ENCODE measurements around the gene ARHGEF2. TPM values are rescaled to one million over a fixed set of nuclear protein-coding genes. Genes with fewer than 3 reads are reported as not detected.

ARHGEF2 gene
- total RNA-seq, 4 donors from 2014 or later: 13.7 to 42.1 (median 20.6) TPM

DNA sequence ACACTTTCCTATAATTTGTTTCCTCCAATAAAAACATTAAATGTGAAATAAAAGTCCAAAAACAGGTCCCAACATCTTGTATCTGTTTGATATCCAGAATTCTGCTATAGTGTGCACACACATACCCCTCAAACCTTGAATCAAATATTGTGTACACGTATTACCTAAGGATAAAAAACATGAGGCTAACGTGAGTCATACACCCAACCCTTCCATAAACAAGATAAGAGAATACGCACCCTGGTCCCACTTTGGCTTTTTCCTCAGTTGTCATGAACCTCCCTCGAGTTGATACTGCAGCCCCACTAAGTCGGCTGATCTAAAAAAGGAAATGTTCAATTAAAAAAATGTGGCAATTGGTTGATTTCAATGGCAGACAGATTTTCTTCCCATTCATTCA is 49.3 kb downstream of the ARHGEF2 start:
- DNase-seq (ENCODE audit: low spot score in 2 of 2): no peak
- Histone ChIP-seq H3K27me3 (no peaks in the 10 kb centered on the region), H3K27ac (no peak overlapping the region), H3K4me1 (peaks cover 46% of the 10 kb centered on the region), H3K36me3 (peaks cover 68% of the 10 kb centered on the region), H3K4me3 (no peak overlapping the region), H3K9me3 (no peaks in the 10 kb centered on the region)
- TF ChIP-seq EP300 (IDR thresholded peaks at IDR 0.05) (no peak), POLR2AphosphoS5 (IDR thresholded peaks at IDR 0.05) (no peak), POLR2A (IDR thresholded peaks at IDR 0.05) (no peak)
- TF ChIP-seq, protein P1, sequence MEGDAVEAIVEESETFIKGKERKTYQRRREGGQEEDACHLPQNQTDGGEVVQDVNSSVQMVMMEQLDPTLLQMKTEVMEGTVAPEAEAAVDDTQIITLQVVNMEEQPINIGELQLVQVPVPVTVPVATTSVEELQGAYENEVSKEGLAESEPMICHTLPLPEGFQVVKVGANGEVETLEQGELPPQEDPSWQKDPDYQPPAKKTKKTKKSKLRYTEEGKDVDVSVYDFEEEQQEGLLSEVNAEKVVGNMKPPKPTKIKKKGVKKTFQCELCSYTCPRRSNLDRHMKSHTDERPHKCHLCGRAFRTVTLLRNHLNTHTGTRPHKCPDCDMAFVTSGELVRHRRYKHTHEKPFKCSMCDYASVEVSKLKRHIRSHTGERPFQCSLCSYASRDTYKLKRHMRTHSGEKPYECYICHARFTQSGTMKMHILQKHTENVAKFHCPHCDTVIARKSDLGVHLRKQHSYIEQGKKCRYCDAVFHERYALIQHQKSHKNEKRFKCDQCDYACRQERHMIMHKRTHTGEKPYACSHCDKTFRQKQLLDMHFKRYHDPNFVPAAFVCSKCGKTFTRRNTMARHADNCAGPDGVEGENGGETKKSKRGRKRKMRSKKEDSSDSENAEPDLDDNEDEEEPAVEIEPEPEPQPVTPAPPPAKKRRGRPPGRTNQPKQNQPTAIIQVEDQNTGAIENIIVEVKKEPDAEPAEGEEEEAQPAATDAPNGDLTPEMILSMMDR (IDR thresholded peaks at IDR 0.05): no peak
- 68% methylated on average over 5 of the region's 5 CpGs for WGBS

- H3K27me3 ChIP-seq: no peaks in the 10 kb centered on the region
- no peak for DNase-seq (ENCODE audit: low spot score in 2 of 2)
- H3K4me1 ChIP-seq: peaks cover 14% of the 10 kb centered on the region
- TF ChIP-seq POLR2AphosphoS5 (IDR thresholded peaks at IDR 0.05) (no peak), POLR2A (IDR thresholded peaks at IDR 0.05) (no peak), EP300 (IDR thresholded peaks at IDR 0.05) (no peak)
- TF ChIP-seq, protein P1 (IDR thresholded peaks at IDR 0.05): no peak
- WGBS: 94% methylated on average over 2 of the region's 2 CpGs
- no peaks in the 10 kb centered on the region for H3K9me3 ChIP-seq
- H3K36me3 ChIP-seq: peaks cover 99% of the 10 kb centered on the region
- no peak overlapping the region for H3K27ac ChIP-seq
- H3K4me3 ChIP-seq: no peak overlapping the region
Observed at GRCh38 chr1:155925506-155925905, 52.8 kb downstream of the ARHGEF2 start.

- peaks cover 100% of the 10 kb centered on the region for H3K36me3 ChIP-seq
- no peaks in the 10 kb centered on the region for H3K4me1 ChIP-seq
- H3K27me3 ChIP-seq: no peaks in the 10 kb centered on the region
- H3K27ac ChIP-seq: no peak overlapping the region
- TF ChIP-seq EP300 (IDR thresholded peaks at IDR 0.05): no peak
- TF ChIP-seq POLR2AphosphoS5 (IDR thresholded peaks at IDR 0.05): no peak
- TF ChIP-seq POLR2A (IDR thresholded peaks at IDR 0.05): no peak
- TF ChIP-seq, protein P1 (IDR thresholded peaks at IDR 0.05): no peak
- no peaks in the 10 kb centered on the region for H3K9me3 ChIP-seq
- 98% methylated on average over 3 of the region's 3 CpGs for WGBS
- no peak for DNase-seq (ENCODE audit: low spot score in 2 of 2)
- H3K4me3 ChIP-seq: no peak overlapping the region
Observed at GRCh38 chr1:155920717-155921116, 57.6 kb downstream of the ARHGEF2 start.

GRCh38 chr1:155919801-155920200 is 58.5 kb downstream of the ARHGEF2 start:
- H3K36me3 ChIP-seq: peaks cover 100% of the 10 kb centered on the region
- no peaks in the 10 kb centered on the region for H3K9me3 ChIP-seq
- no peak for TF ChIP-seq EP300 (IDR thresholded peaks at IDR 0.05)
- TF ChIP-seq, protein P1 (IDR thresholded peaks at IDR 0.05): no peak
- TF ChIP-seq POLR2A (IDR thresholded peaks at IDR 0.05): no peak
- no peak for TF ChIP-seq POLR2AphosphoS5 (IDR thresholded peaks at IDR 0.05)
- no peak overlapping the region for H3K27ac ChIP-seq
- 100% methylated on average over 2 of the region's 2 CpGs for WGBS
- no peak for DNase-seq (ENCODE audit: low spot score in 2 of 2)
- no peak overlapping the region for H3K4me3 ChIP-seq
- H3K27me3 ChIP-seq: no peaks in the 10 kb centered on the region
- H3K4me1 ChIP-seq: no peaks in the 10 kb centered on the region

GRCh38 chr1:155918660-155919059 is 59.7 kb downstream of the ARHGEF2 start:
- Histone ChIP-seq H3K27me3 (no peaks in the 10 kb centered on the region), H3K4me1 (no peaks in the 10 kb centered on the region), H3K27ac (no peak overlapping the region), H3K36me3 (peaks cover 100% of the 10 kb centered on the region), H3K9me3 (no peaks in the 10 kb centered on the region), H3K4me3 (no peak overlapping the region)
- TF ChIP-seq POLR2AphosphoS5 (IDR thresholded peaks at IDR 0.05): no peak
- TF ChIP-seq, protein P1 (IDR thresholded peaks at IDR 0.05): no peak
- TF ChIP-seq POLR2A (IDR thresholded peaks at IDR 0.05): no peak
- no peak for TF ChIP-seq EP300 (IDR thresholded peaks at IDR 0.05)
- WGBS: 64% methylated on average over 3 of the region's 3 CpGs
- DNase-seq (ENCODE audit: low spot score in 2 of 2): no peak
